Activated T-helper 2 cell treated with anti-CD3 and anti-CD28 coated beads, Interferon-gamma antibody, Interleukin-2, Interleukin-4, amounts not matched to agents 10 μg/mL and 5 μg/mL and 100 μg/mL, durations not matched to agents 14 hours and 24 hours and 36 hours (primary cell): Measurements from ENCODE around the gene CNRIP1. TPM values are rescaled to one million over a fixed set of nuclear protein-coding genes. Genes with fewer than 3 reads are reported as not detected.

Source experiments
- DNase-seq: peaks from one replicate; pipeline ENCODE4 v3.0.0; 2021; ENCODE audit warnings: low spot score
- H3K27ac Mint-ChIP-seq: one replicate; pipeline ENCODE4 v1.8.0; 2021; ENCODE audit warnings: mixed read lengths
- H3K27me3 Mint-ChIP-seq: one replicate; pipeline ENCODE4 v1.8.0; 2021; ENCODE audit warnings: low read depth, mixed read lengths
- H3K36me3 Mint-ChIP-seq: one replicate; pipeline ENCODE4 v1.8.0; 2021; ENCODE audit warnings: low read depth, mixed read lengths
- H3K4me1 Mint-ChIP-seq: one replicate; pipeline ENCODE4 v1.8.0; 2021; ENCODE audit warnings: low read depth, mixed read lengths
- H3K4me3 Mint-ChIP-seq: one replicate; pipeline ENCODE4 v1.8.0; 2021; ENCODE audit warnings: low read depth, mild to moderate bottlenecking, moderate library complexity, mixed read lengths
- H3K9me3 Mint-ChIP-seq: one replicate; pipeline ENCODE4 v1.8.0; 2021; ENCODE audit warnings: mixed read lengths
- intact Hi-C: fragments of 100-400 bp; cut with micrococcal nuclease; formaldehyde crosslinking; loops from one replicate; pipeline ENCODE4 v1.15.1; 2023
- total RNA-seq: library from RNA; stranded (reverse); gene quantifications from 2 replicates; pipeline ENCODE4 v1.2.3, GENCODE V29; 2022

CNRIP1 gene
- total RNA-seq, 1 donor from 2014 or later, result not detected

DNA sequence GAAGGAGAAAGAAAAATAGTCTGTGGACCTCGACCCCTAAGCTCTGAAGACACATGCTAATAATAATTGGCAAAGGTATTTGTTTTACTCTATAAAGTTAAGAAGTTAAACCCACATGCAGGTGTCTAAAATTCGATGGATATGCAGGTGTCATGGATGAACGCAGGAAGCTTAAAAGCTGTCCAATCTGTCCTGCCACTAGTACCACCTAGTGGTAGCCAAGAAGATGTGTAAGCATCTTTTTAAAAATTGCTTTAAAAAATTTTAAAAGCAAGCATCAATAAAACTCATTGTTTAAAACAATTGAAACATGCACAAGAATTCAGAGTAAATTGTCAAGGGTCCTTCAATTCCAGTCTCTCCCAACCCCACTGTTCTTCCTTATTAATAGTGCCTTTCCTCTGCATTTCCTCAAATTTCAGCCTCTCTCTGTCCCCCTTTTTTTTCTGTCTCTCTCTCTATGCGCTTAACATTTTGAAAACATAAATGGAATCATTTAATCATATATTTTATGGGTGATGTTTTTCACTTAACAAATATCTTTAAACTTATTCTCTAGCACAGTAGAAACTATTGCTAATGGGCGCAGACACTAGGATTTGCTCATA lies 36.8 kb downstream of the CNRIP1 start:
- no peak overlapping the region for H3K27ac Mint-ChIP-seq
- no peaks in the 10 kb centered on the region for H3K36me3 Mint-ChIP-seq
- peaks cover 60% of the 10 kb centered on the region for H3K27me3 Mint-ChIP-seq
- no peaks in the 10 kb centered on the region for H3K9me3 Mint-ChIP-seq
- DNase-seq, result no peak
- intact Hi-C loops, result loop anchor here (1.0 to 10.0 kb wide), 3 partner anchors 86 to 162 kb away; no protein-coding TSS in a partner anchor
- H3K4me1 Mint-ChIP-seq, result peaks cover 2% of the 10 kb centered on the region
- no peak overlapping the region for H3K4me3 Mint-ChIP-seq

- no peaks in the 10 kb centered on the region for H3K36me3 Mint-ChIP-seq
- H3K27me3 Mint-ChIP-seq, result peaks cover 48% of the 10 kb centered on the region
- no peaks in the 10 kb centered on the region for H3K9me3 Mint-ChIP-seq
- H3K4me3 Mint-ChIP-seq, result no peak overlapping the region
- H3K27ac Mint-ChIP-seq, result no peak overlapping the region
- peaks cover 2% of the 10 kb centered on the region for H3K4me1 Mint-ChIP-seq
- no peak for DNase-seq
- intact Hi-C loops, result loop anchor here (5.0 to 10.0 kb wide), 2 partner anchors 83 to 164 kb away; no protein-coding TSS in a partner anchor
These were observed 39.0 kb downstream of the CNRIP1 start for GRCh38 chr2:68280796-68281195.

- Mint-ChIP-seq H3K4me3 (no peak overlapping the region), H3K27ac (no peak overlapping the region), H3K27me3 (peaks cover 49% of the 10 kb centered on the region), H3K36me3 (no peaks in the 10 kb centered on the region), H3K4me1 (peaks cover 2% of the 10 kb centered on the region), H3K9me3 (no peaks in the 10 kb centered on the region)
- no peak for DNase-seq
- intact Hi-C loops, result loop anchor here (5.0 to 10.0 kb wide), 2 partner anchors 83 to 164 kb away; no protein-coding TSS in a partner anchor
These were observed 39.4 kb downstream of the CNRIP1 start for GRCh38 chr2:68280348-68280747.

- intact Hi-C loops, result loop anchor here (5.0 to 10.0 kb wide), 2 partner anchors 82 to 165 kb away; no protein-coding TSS in a partner anchor
- H3K27ac Mint-ChIP-seq, result no peak overlapping the region
- no peak overlapping the region for H3K4me3 Mint-ChIP-seq
- peaks cover 2% of the 10 kb centered on the region for H3K4me1 Mint-ChIP-seq
- H3K36me3 Mint-ChIP-seq, result no peaks in the 10 kb centered on the region
- no peaks in the 10 kb centered on the region for H3K9me3 Mint-ChIP-seq
- no peak for DNase-seq
- peaks cover 49% of the 10 kb centered on the region for H3K27me3 Mint-ChIP-seq
These were observed 40.1 kb downstream of the CNRIP1 start for GRCh38 chr2:68279691-68280090.

DNA sequence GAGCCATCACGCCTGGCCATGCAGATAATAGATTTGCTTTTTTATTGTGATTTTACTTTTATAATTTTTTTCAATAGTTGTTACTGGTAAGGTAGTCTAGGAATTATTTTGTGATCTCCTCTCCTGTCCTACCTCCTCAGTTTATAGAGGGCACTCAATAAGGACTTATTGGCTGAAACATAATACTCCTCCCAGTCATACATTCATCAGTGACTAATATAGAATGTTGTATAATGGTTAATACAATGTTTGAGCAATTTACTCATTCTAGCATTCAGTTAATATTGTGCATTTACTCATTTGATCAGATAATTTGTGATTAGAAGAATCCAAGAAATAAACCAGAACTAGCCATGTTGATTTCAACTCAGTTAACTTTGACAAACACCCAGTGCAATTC lies 41.6 kb downstream of the CNRIP1 start:
- no peak for DNase-seq
- Mint-ChIP-seq H3K27ac (no peak overlapping the region), H3K36me3 (no peaks in the 10 kb centered on the region), H3K9me3 (no peaks in the 10 kb centered on the region), H3K4me1 (peaks cover 2% of the 10 kb centered on the region), H3K27me3 (peaks cover 53% of the 10 kb centered on the region), H3K4me3 (no peak overlapping the region)
- intact Hi-C loops, result no loop called here

DNA sequence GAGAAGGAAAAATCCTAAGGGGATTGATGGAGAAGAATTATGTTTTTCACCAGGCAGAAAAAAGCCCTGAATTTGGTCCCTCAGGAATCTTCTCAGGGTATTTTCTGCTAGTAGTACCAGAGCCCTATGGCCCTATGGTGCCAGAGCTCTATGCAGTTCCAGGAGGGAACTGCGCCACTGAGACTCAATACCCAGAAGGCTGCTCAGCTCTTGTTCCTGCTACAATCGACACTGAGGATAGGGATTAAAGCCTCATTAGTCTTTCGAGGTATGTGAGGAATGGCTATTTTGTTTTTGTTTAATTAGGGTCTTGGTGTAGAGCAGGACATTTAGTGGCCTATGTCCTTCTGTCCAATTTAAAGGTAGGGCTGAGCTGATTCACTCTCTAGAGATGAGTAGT lies 45.7 kb downstream of the CNRIP1 start:
- H3K36me3 Mint-ChIP-seq, result no peaks in the 10 kb centered on the region
- no peak overlapping the region for H3K4me3 Mint-ChIP-seq
- no peak overlapping the region for H3K27ac Mint-ChIP-seq
- intact Hi-C loops, result no loop called here
- no peaks in the 10 kb centered on the region for H3K9me3 Mint-ChIP-seq
- no peak for DNase-seq
- no peaks in the 10 kb centered on the region for H3K4me1 Mint-ChIP-seq
- peaks cover 44% of the 10 kb centered on the region for H3K27me3 Mint-ChIP-seq

GRCh38 chr2:68272246-68272994 lies 47.3 kb downstream of the CNRIP1 start:
- no peak for DNase-seq
- Mint-ChIP-seq H3K9me3 (no peaks in the 10 kb centered on the region), H3K4me1 (no peaks in the 10 kb centered on the region), H3K27ac (no peak overlapping the region), H3K36me3 (no peaks in the 10 kb centered on the region), H3K27me3 (peaks cover 47% of the 10 kb centered on the region), H3K4me3 (no peak overlapping the region)
- intact Hi-C loops, result no loop called here

DNA sequence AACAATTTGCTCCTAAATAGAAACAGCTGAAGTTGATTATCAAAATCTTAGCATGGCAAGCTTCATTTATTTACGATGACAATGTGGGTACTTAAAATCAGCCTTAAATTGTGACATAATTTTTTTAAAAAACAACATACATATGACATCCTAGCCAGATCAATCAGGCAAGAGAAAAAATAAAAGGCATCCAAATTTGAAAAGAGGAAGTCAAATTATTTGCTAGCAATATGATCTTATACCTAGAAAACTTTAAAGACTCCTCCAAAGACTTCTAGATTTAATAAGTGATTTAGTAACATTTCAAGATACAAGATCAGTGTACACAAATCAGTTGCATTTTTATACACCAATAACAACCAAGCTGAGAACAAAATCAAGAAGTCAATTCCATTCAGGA lies 53.1 kb downstream of the CNRIP1 start:
- no peak for DNase-seq
- Mint-ChIP-seq H3K27ac (no peak overlapping the region), H3K36me3 (no peaks in the 10 kb centered on the region), H3K4me1 (no peaks in the 10 kb centered on the region), H3K9me3 (no peaks in the 10 kb centered on the region), H3K27me3 (peaks cover 42% of the 10 kb centered on the region), H3K4me3 (no peak overlapping the region)
- intact Hi-C loops, result no loop called here

- H3K9me3 Mint-ChIP-seq, result no peaks in the 10 kb centered on the region
- H3K36me3 Mint-ChIP-seq, result no peaks in the 10 kb centered on the region
- no peaks in the 10 kb centered on the region for H3K4me1 Mint-ChIP-seq
- H3K27me3 Mint-ChIP-seq, result peaks cover 33% of the 10 kb centered on the region
- H3K27ac Mint-ChIP-seq, result no peak overlapping the region
- intact Hi-C loops, result no loop called here
- no peak for DNase-seq
- H3K4me3 Mint-ChIP-seq, result no peak overlapping the region
These were observed 56.1 kb downstream of the CNRIP1 start for GRCh38 chr2:68263632-68264031.

- no peaks in the 10 kb centered on the region for H3K36me3 Mint-ChIP-seq
- intact Hi-C loops, result loop anchor here (10.0 kb wide), 1 partner anchor 476 kb away; the partner anchor contains the start of gene ARHGAP25
These were observed 60.9 kb downstream of the CNRIP1 start for GRCh38 chr2:68258851-68259250.

DNA sequence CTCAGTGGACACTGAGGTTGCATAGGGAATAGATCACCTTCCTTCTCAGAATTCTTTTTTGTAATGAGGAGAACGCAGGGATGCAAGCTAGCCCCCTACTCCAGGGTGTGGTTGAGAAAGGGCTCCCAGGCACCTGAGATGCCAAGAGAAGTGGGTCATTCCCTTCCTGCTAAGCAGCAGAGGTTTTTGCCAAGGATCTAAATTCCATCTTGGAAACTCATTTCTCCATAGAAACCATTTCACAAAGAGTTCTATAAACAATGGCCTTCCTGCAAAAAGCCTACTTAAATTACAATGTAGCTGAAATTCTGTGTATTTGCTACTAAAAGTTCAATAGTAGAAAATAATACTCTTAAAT lies 63.7 kb downstream of the CNRIP1 start:
- intact Hi-C loops, result loop anchor here (10.0 kb wide), 1 partner anchor 479 kb away; the partner anchor contains the start of gene ARHGAP25
- no peaks in the 10 kb centered on the region for H3K27me3 Mint-ChIP-seq
- peaks cover 21% of the 10 kb centered on the region for H3K4me1 Mint-ChIP-seq
- no peak overlapping the region for H3K27ac Mint-ChIP-seq
- peaks cover 5% of the 10 kb centered on the region for H3K36me3 Mint-ChIP-seq
- H3K4me3 Mint-ChIP-seq, result no peak overlapping the region
- H3K9me3 Mint-ChIP-seq, result no peaks in the 10 kb centered on the region
- no peak for DNase-seq

More at GRCh38 chr2:68258851-68259250, 60.9 kb downstream of the CNRIP1 start:
- Mint-ChIP-seq H3K9me3 (no peaks in the 10 kb centered on the region), H3K27ac (no peak overlapping the region), H3K4me1 (peaks cover 18% of the 10 kb centered on the region), H3K27me3 (peaks cover 5% of the 10 kb centered on the region), H3K4me3 (no peak overlapping the region)
- no peak for DNase-seq

DNA sequence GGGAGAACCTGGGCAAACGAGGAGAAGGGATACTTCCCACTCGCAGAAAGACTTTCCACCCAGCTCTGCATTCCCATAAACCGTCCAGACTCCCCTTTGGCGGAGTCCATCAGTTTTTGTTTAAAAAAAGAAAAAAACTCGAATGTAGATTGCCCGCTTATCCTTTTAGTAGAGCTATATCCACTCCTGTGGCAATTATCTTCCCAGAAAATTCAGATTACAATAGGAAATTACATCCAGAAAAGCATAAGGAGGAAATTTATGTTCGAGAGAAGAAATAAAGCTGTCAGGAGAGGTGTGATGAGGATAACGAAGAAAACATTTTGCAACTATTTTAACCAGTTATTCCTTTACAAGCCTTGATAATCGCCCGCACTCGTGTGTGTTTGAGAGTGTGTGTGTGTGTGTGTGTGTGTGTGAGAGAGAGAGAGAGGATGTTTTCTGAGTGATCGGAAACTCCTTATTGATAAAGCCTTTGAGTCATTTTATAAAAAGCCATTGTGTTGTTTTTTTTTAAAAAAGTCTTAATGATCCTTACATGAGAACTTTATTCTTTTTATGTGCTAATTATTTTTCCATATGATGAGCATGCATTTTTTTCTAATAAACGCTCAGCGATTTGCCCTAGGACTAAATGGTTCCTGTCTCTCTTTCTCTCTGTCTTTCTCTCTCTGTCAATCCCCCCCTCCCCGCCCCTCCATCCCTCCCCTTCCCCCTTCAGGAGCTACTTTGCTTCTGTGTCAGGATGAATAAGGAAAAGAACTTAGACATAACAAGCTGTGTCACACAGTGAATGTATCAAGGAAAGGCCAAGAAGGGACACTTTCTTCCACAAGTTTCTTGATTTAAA lies 66.3 kb downstream of the CNRIP1 start:
- H3K27me3 Mint-ChIP-seq, result no peaks in the 10 kb centered on the region
- peaks cover 32% of the 10 kb centered on the region for H3K4me1 Mint-ChIP-seq
- no peaks in the 10 kb centered on the region for H3K9me3 Mint-ChIP-seq
- peak overlapping the region; percentile 97 for H3K27ac Mint-ChIP-seq
- intact Hi-C loops, result loop anchor here (5.0 to 10.0 kb wide), 3 partner anchors 481 to 1994 kb away; partner anchors contain the start of genes ARHGAP25 and TIA1
- DNase-seq, result peak; percentile 12
- H3K4me3 Mint-ChIP-seq, result peak overlapping the region; percentile 92
- H3K36me3 Mint-ChIP-seq, result peaks cover 18% of the 10 kb centered on the region
